ENCODE data around the gene STBD1.
"Not testable (repeated sequence)": the region's sequence is repeated elsewhere in the genome, so short reads cannot be mapped to it uniquely, and the experiment has no call there.

Gene STBD1

GRCh38 chr4:76322236-76322635 lies 15.7 kb downstream of the STBD1 start:
- H3K4me3 Mint-ChIP-seq = no peak overlapping the region
- no peak overlapping the region for H3K27ac Mint-ChIP-seq
- DNase-seq = no peak
- peaks cover 16 to 24% of the 10 kb centered on the region in 2 donors for H3K9me3 Mint-ChIP-seq
- no peaks in the 10 kb centered on the region for H3K4me1 Mint-ChIP-seq
- peaks cover 14 to 15% of the 10 kb centered on the region in 2 donors for H3K27me3 Mint-ChIP-seq
- ATAC-seq (replicated peaks) = no peak
- peaks cover 2 to 4% of the 10 kb centered on the region in 2 donors for H3K36me3 Mint-ChIP-seq

GRCh38 chr4:76325072-76325471 lies 18.5 kb downstream of the STBD1 start:
- DNase-seq (no peak), ATAC-seq (replicated peaks) (no peak)
- Mint-ChIP-seq H3K27ac (no peak overlapping the region), H3K4me3 (no peak overlapping the region), H3K4me1 (no peaks in the 10 kb centered on the region), H3K9me3 (peaks cover 15 to 28% of the 10 kb centered on the region in 2 donors), H3K27me3 (peaks cover 6 to 8% of the 10 kb centered on the region in 2 donors), H3K36me3 (peaks cover 2 to 4% of the 10 kb centered on the region in 2 donors)

DNA sequence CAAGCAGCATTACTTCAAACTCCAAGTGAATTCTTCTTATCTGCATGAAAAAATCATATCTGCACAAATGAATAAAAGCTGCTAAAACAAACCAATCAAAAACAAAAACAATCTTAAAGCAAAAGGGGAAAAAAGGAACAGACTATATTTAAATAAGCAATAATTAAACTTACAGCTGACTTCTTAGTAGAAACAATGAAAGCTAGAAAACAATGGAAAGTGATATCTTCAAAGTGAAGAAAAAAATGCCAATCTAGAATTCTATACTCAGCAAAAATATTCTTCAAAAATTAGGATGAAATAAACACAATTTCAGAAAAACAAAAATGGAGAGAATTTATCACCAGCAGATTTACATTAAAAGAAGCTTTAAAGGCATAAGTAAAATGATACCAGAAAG lies 20.0 kb downstream of the STBD1 start:
- ATAC-seq (replicated peaks) = no peak
- peaks cover 2 to 4% of the 10 kb centered on the region in 2 donors for H3K36me3 Mint-ChIP-seq
- no peaks in the 10 kb centered on the region for H3K27me3 Mint-ChIP-seq
- no peaks in the 10 kb centered on the region for H3K4me1 Mint-ChIP-seq
- no peak overlapping the region for H3K4me3 Mint-ChIP-seq
- H3K9me3 Mint-ChIP-seq = peaks cover 12 to 19% of the 10 kb centered on the region in 2 donors
- no peak overlapping the region for H3K27ac Mint-ChIP-seq
- DNase-seq = no peak

- no peak for DNase-seq
- Mint-ChIP-seq H3K27ac (no peak overlapping the region), H3K27me3 (peaks cover 0 to 12% of the 10 kb centered on the region in 2 donors), H3K9me3 (no peaks in the 10 kb centered on the region), H3K4me3 (no peak overlapping the region), H3K36me3 (no peaks in the 10 kb centered on the region), H3K4me1 (no peaks in the 10 kb centered on the region)
- no peak for ATAC-seq (replicated peaks)
Observed at GRCh38 chr4:76334885-76335284, 28.4 kb downstream of the STBD1 start.

DNA sequence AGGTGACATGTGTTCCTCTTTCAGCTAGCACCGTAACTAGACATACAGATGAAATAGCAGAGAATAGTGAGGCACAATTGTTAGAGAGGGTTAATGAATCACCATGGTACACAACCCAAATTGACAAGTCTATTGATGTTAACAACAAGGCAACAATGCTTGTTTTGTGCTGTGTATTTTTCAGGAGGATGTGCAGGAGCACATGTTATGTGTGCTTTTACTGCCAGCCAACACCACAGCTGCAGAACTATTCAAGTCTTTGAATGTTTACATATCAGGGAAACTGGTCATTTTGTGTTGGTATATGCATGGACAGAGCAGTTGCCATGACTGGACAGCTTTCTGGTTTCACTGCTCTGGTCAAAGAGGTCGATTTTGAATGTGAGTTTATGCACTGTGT lies 32.8 kb downstream of the STBD1 start:
- H3K27me3 Mint-ChIP-seq = peaks cover 0 to 8% of the 10 kb centered on the region in 2 donors

GRCh38 chr4:76341063-76341462 lies 34.5 kb downstream of the STBD1 start:
- peaks cover 6 to 12% of the 10 kb centered on the region in 2 donors for H3K27me3 Mint-ChIP-seq
- H3K4me1 Mint-ChIP-seq = no peaks in the 10 kb centered on the region
- H3K36me3 Mint-ChIP-seq = no peaks in the 10 kb centered on the region
- H3K4me3 Mint-ChIP-seq = no peak overlapping the region
- H3K9me3 Mint-ChIP-seq = peaks cover 0 to 4% of the 10 kb centered on the region in 2 donors
- ATAC-seq (replicated peaks) = no peak
- no peak overlapping the region for H3K27ac Mint-ChIP-seq
- no peak for DNase-seq

More for the DNA sequence above, 32.8 kb downstream of the STBD1 start:
- no peaks in the 10 kb centered on the region for H3K9me3 Mint-ChIP-seq
- no peaks in the 10 kb centered on the region for H3K36me3 Mint-ChIP-seq
- no peak overlapping the region for H3K27ac Mint-ChIP-seq
- H3K4me3 Mint-ChIP-seq = no peak overlapping the region
- DNase-seq (no peak), ATAC-seq (replicated peaks) (no peak)
- H3K4me1 Mint-ChIP-seq = no peaks in the 10 kb centered on the region

- peaks cover 0 to 1% of the 10 kb centered on the region in 2 donors for H3K36me3 Mint-ChIP-seq
- H3K4me3 Mint-ChIP-seq = no peak overlapping the region
- H3K4me1 Mint-ChIP-seq = no peaks in the 10 kb centered on the region
- ATAC-seq (replicated peaks) (no peak), DNase-seq (no peak)
- no peak overlapping the region for H3K27ac Mint-ChIP-seq
- H3K9me3 Mint-ChIP-seq = peaks cover 7 to 10% of the 10 kb centered on the region in 2 donors
- H3K27me3 Mint-ChIP-seq = peaks cover 9 to 14% of the 10 kb centered on the region in 2 donors
Observed at GRCh38 chr4:76342191-76342590, 35.7 kb downstream of the STBD1 start.

- H3K9me3 Mint-ChIP-seq = peaks cover 12 to 16% of the 10 kb centered on the region in 2 donors
- no peak overlapping the region for H3K27ac Mint-ChIP-seq
- peaks cover 0 to 8% of the 10 kb centered on the region in 2 donors for H3K36me3 Mint-ChIP-seq
- peaks cover 12 to 14% of the 10 kb centered on the region in 2 donors for H3K27me3 Mint-ChIP-seq
- no peaks in the 10 kb centered on the region for H3K4me1 Mint-ChIP-seq
- DNase-seq = no peak
- no peak for ATAC-seq (replicated peaks)
- H3K4me3 Mint-ChIP-seq = no peak overlapping the region
Observed at GRCh38 chr4:76342803-76343202, 36.3 kb downstream of the STBD1 start.

DNA sequence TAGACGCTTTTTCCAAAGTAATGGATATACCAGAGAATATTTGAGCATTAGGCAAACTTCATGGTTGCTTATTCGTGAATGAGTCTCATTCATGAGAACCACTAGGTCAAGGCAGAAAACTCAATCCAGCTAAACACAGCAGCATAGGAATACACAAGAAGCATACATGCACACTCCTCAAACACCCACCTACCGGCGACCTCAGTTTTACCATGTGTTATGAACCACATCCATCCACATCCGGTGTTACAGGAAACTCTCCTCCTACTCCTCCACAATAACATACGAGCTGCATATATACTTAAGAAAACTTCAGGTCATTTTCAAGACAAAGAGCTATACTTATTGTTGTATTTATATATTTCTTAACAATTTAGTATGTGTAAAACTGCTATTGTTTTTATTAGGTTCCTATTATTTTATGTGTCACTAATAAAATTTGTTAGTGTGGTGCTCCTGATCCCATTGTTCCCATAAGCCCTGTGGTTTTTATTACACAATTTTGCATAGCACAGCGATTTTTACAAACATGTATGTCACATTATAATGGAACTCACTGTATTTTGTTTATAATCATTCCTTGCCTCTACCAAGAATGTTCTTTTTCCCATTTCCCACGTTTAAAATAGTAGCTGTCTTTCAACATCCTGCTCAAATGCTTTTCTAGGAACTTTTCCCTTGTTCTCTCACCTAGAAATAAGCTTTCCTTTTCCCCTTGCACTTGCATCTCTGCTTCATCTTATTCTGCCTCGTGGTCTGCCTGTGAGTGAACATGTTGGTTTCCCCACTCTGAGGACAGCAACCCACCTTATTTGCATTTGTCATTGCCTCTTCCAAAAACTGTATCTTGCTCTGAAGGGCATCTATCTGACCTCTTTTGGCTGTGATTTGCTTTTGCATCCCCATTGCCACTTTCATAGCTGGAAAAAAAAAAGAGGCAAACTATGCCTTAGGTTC lies 48.3 kb downstream of the STBD1 start:
- Mint-ChIP-seq H3K4me1 (peaks cover 0 to 2% of the 10 kb centered on the region in 2 donors), H3K27me3 (peaks cover 9 to 11% of the 10 kb centered on the region in 2 donors), H3K27ac (no peak overlapping the region), H3K4me3 (no peak overlapping the region), H3K36me3 (no peaks in the 10 kb centered on the region), H3K9me3 (peaks cover 13 to 17% of the 10 kb centered on the region in 2 donors)
- DNase-seq (no peak), ATAC-seq (replicated peaks) (no peak)

- H3K4me3 Mint-ChIP-seq = no peak overlapping the region
- DNase-seq (no peak), ATAC-seq (replicated peaks) (no peak)
- peaks cover 0 to 2% of the 10 kb centered on the region in 2 donors for H3K4me1 Mint-ChIP-seq
- peaks cover 9 to 11% of the 10 kb centered on the region in 2 donors for H3K27me3 Mint-ChIP-seq
- peaks cover 16 to 20% of the 10 kb centered on the region in 2 donors for H3K9me3 Mint-ChIP-seq
- no peak overlapping the region for H3K27ac Mint-ChIP-seq
- H3K36me3 Mint-ChIP-seq = no peaks in the 10 kb centered on the region
Observed at GRCh38 chr4:76357981-76358380, 51.4 kb downstream of the STBD1 start.

- H3K4me1 Mint-ChIP-seq; DNase-seq; H3K27ac Mint-ChIP-seq; ATAC-seq (replicated peaks); H3K4me3 Mint-ChIP-seq; H3K36me3 Mint-ChIP-seq: not testable (repeated sequence)
- Mint-ChIP-seq H3K9me3 (peaks cover 16 to 20% of the 10 kb centered on the region in 2 donors), H3K27me3 (peaks cover 9 to 11% of the 10 kb centered on the region in 2 donors)
Observed at GRCh38 chr4:76359881-76360466, 53.4 kb downstream of the STBD1 start.

All from stimulated activated naive B cell treated with anti-CD40 and anti-IgM and Interleukin-4, amounts not matched to agents 10 μg/mL and 1 μg/mL and 100 μg/mL, for 72 hours (primary cell).